Upper lobe of right lung (tissue), 1 donor: ENCODE data around the gene OR1I1. TPM values are rescaled to one million over a fixed set of nuclear protein-coding genes. Genes with fewer than 3 reads are reported as not detected.

Source experiments
- ATAC-seq: fragments of 200-7000 bp; cut with Tn5 transposase; one replicate; pipeline ENCODE4 v1.9.1; 2020; ENCODE audit warnings: mild to moderate bottlenecking, moderate library complexity
- DNase-seq: peaks from one replicate; pipeline ENCODE4 v3.0.0-alpha.2; 2020
- H3K27ac ChIP-seq: fragments of 200-600 bp; one replicate; pipeline ENCODE4 v1.8.0; 2022
- H3K27me3 ChIP-seq: fragments of 200-600 bp; one replicate; pipeline ENCODE4 v1.8.0; 2022; ENCODE audit warnings: mild to moderate bottlenecking
- H3K36me3 ChIP-seq: fragments of 200-600 bp; one replicate; pipeline ENCODE4 v1.8.0; 2022
- H3K4me1 ChIP-seq: fragments of 200-600 bp; one replicate; pipeline ENCODE4 v1.8.0; 2022
- H3K4me3 ChIP-seq: fragments of 200-600 bp; one replicate; pipeline ENCODE4 v1.8.0; 2022; ENCODE audit warnings: mild to moderate bottlenecking
- H3K9me3 ChIP-seq: fragments of 200-600 bp; one replicate; pipeline ENCODE4 v1.8.0; 2022
- CTCF ChIP-seq: fragments of 200-600 bp; IDR thresholded peaks from one replicate; pipeline ENCODE4 v1.8.0; 2022; ENCODE audit warnings: antibody characterized with exemption
- intact Hi-C: fragments of 100-400 bp; cut with DNase I; formaldehyde crosslinking; loops from one replicate; pipeline ENCODE4 v1.11.0; 2022
- total RNA-seq: library from RNA; stranded (reverse); fragmentation: NEBNext Ultra II Directional; extraction: Animal tissue kit (Norgen Biotek cat#: 25700); gene quantifications from one replicate; pipeline ENCODE4 v1.2.1, GENCODE V29; 2021
- donor health status: DM: no; HTN: yes; CAD: no; lungs with severe emphysema.

Gene OR1I1
- total RNA-seq, 1 donor from 2014 or later = not detected

GRCh38 chr19:15116856-15117255, 34.8 kb downstream of the OR1I1 start:
- DNase-seq (no peak), ATAC-seq (no peak)
- H3K36me3 ChIP-seq = peaks cover 82% of the 10 kb centered on the region
- no peak overlapping the region for H3K4me3 ChIP-seq
- H3K9me3 ChIP-seq = no peaks in the 10 kb centered on the region
- intact Hi-C loops = no loop called here
- peaks cover 3% of the 10 kb centered on the region for H3K4me1 ChIP-seq
- no peak overlapping the region for H3K27ac ChIP-seq
- TF ChIP-seq CTCF = no peak
- no peaks in the 10 kb centered on the region for H3K27me3 ChIP-seq

- intact Hi-C loops = no loop called here
- Histone ChIP-seq H3K36me3 (peaks cover 82% of the 10 kb centered on the region), H3K4me3 (no peak overlapping the region), H3K9me3 (no peaks in the 10 kb centered on the region), H3K27me3 (no peaks in the 10 kb centered on the region), H3K27ac (no peak overlapping the region), H3K4me1 (peaks cover 3% of the 10 kb centered on the region)
- ATAC-seq (no peak), DNase-seq (no peak)
- no peak for TF ChIP-seq CTCF
These were observed 36.2 kb downstream of the OR1I1 start for GRCh38 chr19:15118248-15118647.

GRCh38 chr19:15118789-15119494, 36.9 kb downstream of the OR1I1 start:
- peaks cover 78% of the 10 kb centered on the region for H3K36me3 ChIP-seq
- TF ChIP-seq CTCF = no peak
- H3K27ac ChIP-seq = no peak overlapping the region
- intact Hi-C loops = no loop called here
- peaks cover 4% of the 10 kb centered on the region for H3K4me1 ChIP-seq
- H3K4me3 ChIP-seq = no peak overlapping the region
- no peaks in the 10 kb centered on the region for H3K27me3 ChIP-seq
- ATAC-seq (no peak), DNase-seq (no peak)
- H3K9me3 ChIP-seq = no peaks in the 10 kb centered on the region

- no peaks in the 10 kb centered on the region for H3K27me3 ChIP-seq
- peaks cover 69% of the 10 kb centered on the region for H3K36me3 ChIP-seq
- no peak for DNase-seq
These were observed 38.4 kb downstream of the OR1I1 start for GRCh38 chr19:15120135-15121026.

More at GRCh38 chr19:15120135-15121026, 38.4 kb downstream of the OR1I1 start:
- ATAC-seq = no peak
- Histone ChIP-seq H3K27ac (no peak overlapping the region), H3K4me1 (peaks cover 10% of the 10 kb centered on the region), H3K4me3 (no peak overlapping the region), H3K9me3 (no peaks in the 10 kb centered on the region)
- no peak for TF ChIP-seq CTCF
- intact Hi-C loops = no loop called here
